SH-SY5Y (cell line): ENCODE data around the gene PSD2.

Experiments
- GATA2 ChIP-seq: IDR thresholded peaks from 2 replicates; pipeline ENCODE4 v1.6.1; 2011; ENCODE audit warnings: mild to moderate bottlenecking, low read depth, low read length
- GATA3 ChIP-seq: IDR thresholded peaks from 2 replicates; pipeline ENCODE4 v1.6.1; 2011; ENCODE audit warnings: low read depth, mild to moderate bottlenecking, low read length, moderate library complexity

The PSD2 gene

DNA sequence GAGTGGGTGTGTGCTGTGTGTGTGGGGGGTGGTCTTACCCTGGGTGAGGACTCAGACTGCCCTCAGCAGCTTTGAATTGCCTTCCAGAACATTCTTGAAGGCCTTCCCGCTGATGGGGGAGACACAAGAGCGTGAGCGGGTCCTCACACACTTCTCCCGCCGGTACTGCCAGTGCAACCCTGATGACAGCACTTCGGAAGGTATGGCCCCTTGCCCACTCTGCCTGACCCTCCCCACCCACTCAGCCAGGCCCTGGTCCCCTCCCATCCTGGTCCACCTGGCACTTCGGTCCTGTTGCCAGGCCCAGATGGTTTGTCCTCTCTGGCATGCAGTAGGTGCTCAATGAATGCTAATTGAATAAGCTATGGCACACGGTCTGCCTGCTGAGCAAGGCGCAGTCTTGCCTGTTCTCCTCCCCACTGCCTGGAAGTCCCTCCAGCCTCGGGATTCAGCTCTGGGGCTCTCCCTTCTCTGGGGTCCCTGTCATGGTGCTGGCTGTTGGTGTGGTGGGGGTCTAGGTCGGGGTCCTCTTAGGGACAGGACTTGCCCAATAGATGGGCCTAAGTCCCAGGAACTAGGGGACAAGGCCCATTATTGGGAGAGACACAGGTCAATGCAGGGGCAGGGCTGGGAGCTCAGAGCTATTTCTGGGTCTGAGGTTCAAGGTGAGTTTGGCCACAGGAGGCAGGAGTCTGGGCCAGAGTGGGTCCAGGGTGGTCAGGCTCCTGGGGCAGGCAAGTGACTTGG, 26.4 kb downstream of the PSD2 start:
- TF ChIP-seq GATA2: no peak
- no peak for TF ChIP-seq GATA3

DNA sequence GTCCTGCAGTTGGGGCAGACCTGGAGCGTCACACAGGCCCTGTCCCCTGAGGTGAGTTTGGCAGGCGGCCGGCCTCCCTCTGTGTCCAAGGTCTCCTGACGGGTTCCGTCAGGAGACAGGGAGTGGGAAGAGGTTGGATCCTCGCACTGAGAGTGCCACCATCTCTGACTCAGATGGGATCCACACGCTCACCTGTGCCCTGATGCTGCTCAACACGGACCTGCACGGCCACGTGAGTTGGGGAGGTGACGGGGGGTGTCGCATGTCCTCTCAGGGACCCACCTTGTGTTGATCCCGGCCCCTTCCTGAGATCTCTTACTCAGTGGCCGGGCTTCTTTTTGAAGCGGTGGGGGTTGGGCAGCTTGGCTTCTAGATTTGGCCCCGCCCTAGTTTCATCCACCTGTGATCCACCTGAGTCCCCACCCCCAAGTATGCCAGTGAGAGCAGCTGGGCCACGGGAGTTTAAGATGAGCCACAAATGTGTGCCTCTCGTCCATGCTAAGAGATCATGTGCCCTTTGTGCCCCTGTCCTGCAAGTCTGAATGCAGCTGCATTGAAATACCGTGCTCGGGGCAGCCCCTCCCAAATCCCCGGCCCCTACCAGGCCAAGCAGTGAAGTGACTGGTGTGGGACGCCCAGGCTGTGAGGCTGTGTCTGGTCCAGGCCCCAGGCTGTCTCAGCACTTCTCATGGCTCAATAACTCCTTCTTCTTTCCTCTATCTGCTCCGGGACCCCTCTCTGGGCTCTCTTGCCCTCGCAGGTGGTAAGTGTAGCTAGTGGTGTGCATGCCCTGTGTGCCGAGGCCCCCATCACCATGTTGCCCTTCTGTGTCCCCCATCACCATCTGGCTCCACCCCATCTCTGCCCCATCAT, 27.2 kb downstream of the PSD2 start:
- no peak for TF ChIP-seq GATA2
- TF ChIP-seq GATA3: no peak

DNA sequence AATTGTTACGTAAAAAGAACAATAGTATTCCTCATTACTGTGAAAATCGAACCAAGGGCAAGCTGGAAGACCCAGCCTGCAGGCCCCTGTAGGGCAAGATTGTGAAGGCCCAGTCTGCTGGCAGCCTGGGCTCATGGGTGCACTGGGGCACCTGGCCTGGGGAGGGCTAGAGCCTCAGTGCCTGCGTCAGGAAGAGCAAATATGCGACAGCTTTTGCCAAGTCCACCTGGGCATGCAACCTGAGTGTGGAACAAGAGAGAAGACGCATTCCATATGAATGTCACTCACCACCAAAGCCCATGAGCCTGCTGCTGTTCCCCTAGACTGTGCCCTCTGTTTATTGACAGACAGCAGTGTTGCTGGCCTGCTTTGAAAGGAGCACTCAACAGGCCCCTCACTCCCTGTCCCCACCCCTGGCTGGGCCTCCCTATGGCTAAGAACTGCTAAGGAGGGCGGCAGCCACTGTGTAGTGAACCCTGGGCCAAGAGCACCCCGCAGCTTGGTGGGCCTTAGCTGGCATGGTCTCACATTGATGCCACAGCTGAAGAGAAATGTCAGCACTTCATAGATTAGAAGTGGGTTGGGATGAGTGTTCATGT, 28.2 kb downstream of the PSD2 start:
- TF ChIP-seq GATA3 (no peak), GATA2 (no peak)

DNA sequence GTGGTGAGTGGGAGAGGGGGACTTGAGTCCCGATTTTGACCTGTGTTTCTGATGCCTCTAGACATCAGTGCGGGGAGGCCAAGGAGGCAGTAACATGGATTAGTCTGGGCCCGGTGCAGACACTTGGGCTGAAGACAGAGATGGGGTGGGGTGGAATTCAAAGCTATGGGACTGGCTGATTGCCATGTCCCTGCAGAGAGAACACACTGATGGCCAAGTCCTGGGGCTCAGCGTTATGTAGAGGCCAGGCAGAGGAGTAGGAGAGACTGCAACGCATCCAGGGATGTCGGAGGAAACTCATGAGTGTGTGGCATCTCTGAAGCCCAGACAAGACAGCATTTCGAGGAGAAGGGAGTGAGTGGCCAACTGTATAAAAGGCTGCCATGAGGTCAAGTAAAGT, 30.1 kb downstream of the PSD2 start:
- TF ChIP-seq GATA3 (no peak), GATA2 (no peak)

DNA sequence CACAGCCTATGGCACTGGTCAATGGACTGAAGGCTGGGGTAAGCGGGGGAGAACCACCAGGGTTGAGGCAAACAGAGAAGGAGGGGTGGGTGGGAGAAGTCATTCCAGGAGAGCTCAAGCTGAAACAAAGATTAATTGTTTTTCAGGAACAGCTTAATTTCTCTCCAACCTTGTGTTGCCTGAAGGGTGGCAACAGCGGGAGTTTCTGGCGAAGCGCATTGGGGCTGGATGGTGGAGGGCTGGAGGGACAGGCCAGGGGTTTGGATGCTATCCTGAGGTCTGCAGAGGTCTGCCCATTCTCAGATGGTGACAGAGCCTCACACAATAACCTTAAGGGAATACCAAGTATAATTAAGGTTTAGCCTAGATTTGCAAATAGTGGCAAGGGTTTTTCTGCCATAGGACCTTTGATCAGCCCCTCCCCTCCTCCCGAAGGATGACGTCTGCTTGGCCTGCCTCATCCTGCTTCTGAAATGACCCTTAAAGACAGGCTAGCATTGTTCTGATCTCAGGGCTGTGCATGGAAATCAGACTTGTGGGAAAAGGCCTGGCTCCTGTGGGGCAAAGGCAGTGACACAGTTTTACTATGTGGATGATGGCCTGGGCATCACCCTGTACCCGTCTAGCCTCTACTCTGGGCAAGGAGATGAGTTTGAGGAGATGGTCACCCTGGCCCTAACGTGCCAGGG, 32.7 kb downstream of the PSD2 start:
- no peak for TF ChIP-seq GATA2
- TF ChIP-seq GATA3: no peak

DNA sequence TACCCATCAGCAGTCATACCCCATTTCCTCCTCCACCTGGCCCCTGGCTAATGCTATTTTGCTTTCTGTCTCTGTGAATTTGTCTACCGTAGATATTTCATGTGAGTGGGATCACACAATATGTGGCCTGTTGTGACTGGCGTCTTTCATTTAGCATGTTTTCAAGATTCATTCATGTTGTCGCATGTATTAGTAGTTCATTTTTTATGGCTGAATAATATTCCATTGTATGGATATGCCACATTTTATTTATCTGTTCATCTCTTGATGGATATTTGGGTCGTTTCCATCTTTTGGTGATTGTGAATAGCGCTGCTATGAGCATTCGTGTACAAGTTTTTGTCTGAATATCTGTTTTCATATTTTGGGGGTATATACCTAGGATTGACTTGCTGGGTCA, 33.9 kb downstream of the PSD2 start:
- TF ChIP-seq GATA2 (no peak), GATA3 (no peak)

DNA sequence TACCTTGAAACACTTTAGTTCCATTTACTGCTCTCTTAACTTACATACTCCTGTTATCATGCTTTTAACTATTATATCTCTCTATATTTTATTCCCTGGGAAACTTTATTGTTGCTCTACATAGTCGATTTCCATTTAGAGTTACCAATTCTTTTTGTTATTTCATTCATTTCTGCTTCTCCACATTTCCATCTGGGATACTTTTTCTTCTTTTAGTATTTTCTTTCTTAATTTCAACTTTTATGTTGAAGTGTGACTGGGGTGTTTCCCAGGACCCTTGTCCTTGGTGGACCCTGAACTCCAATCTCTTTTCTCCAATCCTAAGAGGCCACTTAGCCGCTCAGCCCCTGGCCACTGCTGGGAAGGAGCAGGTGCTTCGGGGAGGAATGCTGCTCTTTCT, 36.0 kb downstream of the PSD2 start:
- TF ChIP-seq GATA2 (no peak), GATA3 (no peak)

DNA sequence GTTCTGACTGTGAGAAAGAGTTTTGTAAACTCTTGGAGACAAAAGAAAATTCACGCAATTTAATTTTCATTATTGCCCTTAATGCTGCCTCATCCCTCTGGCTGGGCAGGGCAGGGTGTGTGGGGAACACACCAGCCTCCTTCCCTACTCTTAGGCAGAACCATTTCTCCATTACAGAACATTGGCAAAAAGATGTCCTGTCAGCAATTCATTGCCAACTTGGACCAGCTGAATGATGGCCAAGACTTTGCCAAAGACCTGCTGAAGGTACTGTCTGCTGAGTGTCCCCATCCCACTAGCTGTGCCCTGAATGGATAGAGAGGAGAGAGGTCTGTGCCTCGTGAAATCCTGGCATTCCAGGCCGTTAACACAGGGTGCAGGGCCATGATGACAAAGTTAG, 37.9 kb downstream of the PSD2 start:
- TF ChIP-seq GATA2: no peak
- no peak for TF ChIP-seq GATA3

DNA sequence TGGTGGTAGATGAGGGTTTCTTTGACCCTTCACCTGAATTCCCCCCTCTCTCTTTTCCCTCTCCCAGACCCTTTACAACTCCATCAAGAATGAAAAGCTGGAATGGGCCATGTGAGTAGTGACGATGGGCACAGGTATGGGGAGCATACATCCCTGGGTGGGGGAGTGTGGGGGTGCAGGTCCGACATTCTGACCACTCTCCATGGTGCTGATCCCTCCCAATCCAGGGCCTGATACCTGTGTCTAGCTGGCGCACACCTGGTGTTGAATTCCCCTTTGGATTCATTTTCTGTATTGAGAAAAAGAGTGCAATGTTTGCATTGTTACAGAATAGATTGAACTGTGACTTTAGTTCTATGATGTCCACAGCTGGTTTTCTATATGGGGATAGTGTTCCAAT, 40.0 kb downstream of the PSD2 start:
- TF ChIP-seq GATA2 (no peak), GATA3 (no peak)

DNA sequence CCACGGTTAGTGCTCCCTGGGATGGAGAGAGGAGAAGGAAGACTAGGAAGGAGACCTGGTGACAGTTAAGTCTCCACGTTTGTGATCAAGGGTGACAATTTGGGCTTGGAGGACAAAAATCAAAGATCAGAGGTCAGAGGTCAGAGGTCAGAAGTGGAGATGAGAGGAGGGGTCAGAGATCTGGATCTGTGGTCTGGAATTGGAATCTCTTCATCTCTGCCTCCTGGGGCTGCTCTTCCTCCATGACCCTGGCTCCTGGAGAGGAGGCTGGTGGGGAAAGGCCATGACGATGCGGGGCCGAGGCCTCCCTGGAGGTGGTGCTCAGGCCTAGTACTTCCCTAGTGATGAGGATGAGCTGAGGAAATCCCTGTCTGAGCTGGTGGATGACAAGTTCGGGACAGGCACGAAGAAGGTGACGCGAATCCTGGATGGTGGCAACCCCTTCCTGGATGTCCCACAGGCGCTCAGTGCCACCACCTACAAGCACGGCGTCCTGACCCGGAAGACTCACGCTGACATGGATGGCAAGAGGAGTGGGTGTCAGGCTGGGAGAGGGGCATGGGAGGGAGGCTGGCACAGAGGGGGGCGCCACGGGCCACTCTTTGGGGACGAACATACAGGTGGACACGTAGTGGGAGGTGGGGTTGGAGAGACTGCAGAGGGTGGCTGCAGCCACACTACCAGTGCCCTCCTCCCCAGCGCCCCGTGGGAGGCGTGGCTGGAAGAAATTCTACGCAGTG, 41.0 kb downstream of the PSD2 start:
- no peak for TF ChIP-seq GATA2
- TF ChIP-seq GATA3: no peak

DNA sequence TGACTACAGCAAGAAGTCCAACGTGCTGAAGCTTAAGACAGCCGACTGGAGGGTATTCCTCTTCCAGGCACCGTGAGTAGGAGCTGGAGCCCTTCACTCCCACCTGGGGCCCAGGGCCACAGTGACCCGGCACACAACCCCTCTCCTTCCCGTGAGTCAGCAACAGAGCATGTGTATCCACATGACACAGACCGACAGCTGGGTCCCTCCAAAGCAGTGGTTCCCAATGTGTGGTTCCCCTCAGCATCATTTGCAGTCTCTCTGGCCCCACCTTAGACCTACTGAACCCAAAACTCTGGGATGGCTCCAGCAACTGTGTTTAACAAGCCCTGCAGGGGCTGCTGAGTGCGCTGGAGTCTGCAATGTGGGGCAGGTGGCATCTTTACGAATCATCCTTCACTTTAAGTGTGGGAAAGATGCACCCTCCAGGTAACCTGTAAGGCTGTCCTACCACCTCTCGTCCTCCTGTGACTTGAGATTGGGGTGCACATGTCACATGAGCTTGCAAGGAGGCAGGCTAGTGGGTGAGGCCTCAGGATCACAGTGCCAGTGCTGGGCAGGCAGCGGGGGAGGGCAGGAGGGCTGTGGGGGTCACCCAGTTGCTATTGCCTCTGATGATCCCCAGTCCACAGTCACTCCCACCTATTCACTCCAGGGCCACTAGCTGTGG, 42.2 kb downstream of the PSD2 start:
- TF ChIP-seq GATA3 (no peak), GATA2 (no peak)

DNA sequence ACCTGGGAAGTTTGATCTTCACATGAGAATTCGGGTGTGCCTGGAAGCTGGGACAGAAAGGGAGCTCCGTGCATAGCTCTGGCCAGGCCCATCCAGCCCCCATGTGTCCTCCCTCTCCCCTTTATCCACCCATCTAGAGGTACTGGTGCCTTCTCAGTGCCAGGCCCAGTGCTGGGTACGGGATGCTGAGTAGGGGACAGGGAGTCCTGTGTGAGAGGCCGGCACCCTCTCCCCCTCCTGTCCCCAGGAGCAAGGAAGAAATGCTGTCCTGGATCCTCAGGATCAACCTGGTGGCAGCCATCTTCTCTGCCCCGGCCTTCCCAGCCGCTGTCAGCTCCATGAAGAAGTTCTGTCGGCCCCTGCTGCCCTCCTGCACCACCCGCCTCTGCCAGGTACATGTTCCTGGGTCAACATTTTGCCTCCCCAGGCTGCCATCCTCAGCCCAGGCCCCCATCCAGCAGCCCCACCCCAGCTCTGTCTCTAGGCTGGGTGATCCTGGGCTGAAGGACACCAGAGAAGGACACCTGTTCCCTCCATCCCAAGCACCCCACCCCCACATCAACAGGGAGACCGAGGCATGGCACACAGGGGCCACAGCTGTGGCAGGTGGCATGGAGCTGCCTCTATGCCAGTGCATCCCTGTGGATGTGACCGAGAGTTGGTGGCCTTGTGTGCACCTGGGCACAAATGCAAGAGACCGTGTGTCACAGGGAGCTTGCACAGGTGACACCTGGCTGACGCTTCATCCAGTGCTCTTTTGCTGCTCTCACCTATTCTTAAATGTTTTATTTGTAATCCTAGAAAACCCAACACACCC, 43.0 kb downstream of the PSD2 start:
- TF ChIP-seq GATA3 (no peak), GATA2 (no peak)

DNA sequence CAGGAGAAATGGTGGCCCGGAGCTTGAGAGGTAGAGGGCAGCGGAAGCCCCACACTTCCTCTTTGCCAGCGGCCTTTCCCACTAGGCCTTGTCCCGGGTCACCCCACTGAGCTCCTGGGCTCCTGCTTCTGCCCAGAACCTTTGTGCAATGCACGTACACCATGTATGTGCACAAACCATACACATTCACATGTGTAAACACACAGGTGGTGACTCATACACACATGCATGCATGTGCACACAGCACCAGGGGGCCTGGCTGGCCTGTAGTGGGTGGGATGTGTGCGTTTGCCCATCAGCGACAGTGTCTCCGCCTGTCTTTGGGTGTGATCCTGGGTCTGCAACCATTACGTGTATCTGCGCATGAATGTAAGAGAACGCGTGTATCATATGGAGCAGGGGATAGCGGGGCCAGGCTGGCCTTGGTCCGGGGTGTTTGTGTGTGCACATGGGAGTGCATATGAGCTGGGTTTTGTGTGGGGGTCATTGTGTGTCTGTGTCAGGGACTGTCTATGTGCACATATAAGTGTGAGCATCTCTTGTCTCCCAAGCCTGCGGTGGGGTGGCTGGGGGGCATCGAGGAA, 43.7 kb downstream of the PSD2 start:
- no peak for TF ChIP-seq GATA2
- no peak for TF ChIP-seq GATA3

DNA sequence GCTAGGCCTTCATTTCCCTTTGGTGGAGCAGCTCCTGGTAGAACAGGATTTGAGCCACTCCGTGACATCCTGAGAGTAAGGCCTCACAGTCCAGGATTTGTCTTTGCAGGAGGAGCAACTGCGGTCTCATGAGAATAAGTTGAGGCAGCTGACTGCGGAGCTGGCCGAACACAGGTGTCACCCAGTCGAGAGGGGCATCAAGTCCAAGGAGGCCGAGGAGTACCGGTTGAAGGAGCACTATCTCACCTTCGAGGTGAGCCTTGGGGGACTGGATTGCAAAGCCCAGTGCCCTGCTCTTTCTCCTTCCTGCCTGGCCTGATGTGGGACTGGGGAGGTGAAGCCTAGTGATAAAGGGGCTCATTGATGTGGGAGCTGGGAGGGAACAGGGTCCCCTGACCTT, 44.3 kb downstream of the PSD2 start:
- TF ChIP-seq GATA2 (no peak), GATA3 (no peak)
